SK-N-SH (cell line): ENCODE measurements around the gene ACAP3. TPM values are rescaled to one million over a fixed set of nuclear protein-coding genes. Genes with fewer than 3 reads are reported as not detected.
"Not testable (repeated sequence)": the region's sequence is repeated elsewhere in the genome, so short reads cannot be mapped to it uniquely, and the experiment has no call there.

Source experiments
- CTCF ChIA-PET: fragments of 300-600, 350-600 bp; formaldehyde crosslinking; extraction: SDS; loops from one replicate; lab custom pipeline; 2021; lab: Yijun Ruan, JAX
- POLR2A ChIA-PET: fragments of 350-600 bp; sonication (Branson Sonifier 250); formaldehyde crosslinking; extraction: SDS; loops from one replicate; lab custom pipeline; 2020; ENCODE audit warnings: antibody characterized with exemption, inconsistent platforms; lab: Yijun Ruan, JAX
- DNase-seq: peaks from one replicate; pipeline ENCODE4 v3.0.0; 2012
- H2AFZ ChIP-seq: fragments of 200-600 bp; sonication (generic); 2 replicates; pipeline ENCODE4 v1.8.1; 2016; ENCODE audit warnings: antibody characterized with exemption, mild to moderate bottlenecking, low read depth
- H3F3A ChIP-seq: fragments of 200-600 bp; sonication (generic); replicated peaks from 2 replicates; pipeline ENCODE3; 2016; ENCODE audit warnings: antibody characterized with exemption, mild to moderate bottlenecking; ENCODE audit not compliant: insufficient read depth
- H3K27ac ChIP-seq, 2 experiments: fragments of 200-500 bp in 1 of 2; fragments of 200-600 bp in 1 of 2; sonication (Bioruptor generic) in 1 of 2; sonication (generic), shearing (Covaris generic) in 1 of 2; 2 replicates each; pipeline versions ENCODE4 v1.5.1 to v1.6.1; 2014 to 2016; ENCODE audit warnings: low read depth in 2 of 2, inconsistent platforms in 1 of 2, low read length in 1 of 2, mild to moderate bottlenecking in 1 of 2, mixed read lengths in 1 of 2
- H3K27me3 ChIP-seq: fragments of 200-600 bp; sonication (generic), shearing (Covaris generic); 2 replicates; pipeline ENCODE4 v1.6.1; 2016; ENCODE audit warnings: mixed run types; ENCODE audit not compliant: insufficient read depth
- H3K36me3 ChIP-seq, 2 experiments: fragments of 200-500 bp in 1 of 2; fragments of 200-600 bp in 1 of 2; sonication (Bioruptor generic) in 1 of 2; sonication (generic) in 1 of 2; replicated peaks in 1 of 2; 2 replicates each; pipeline versions ENCODE3 to v1.5.1; 2014 to 2016; ENCODE audit warnings: low read length in 1 of 2, mild to moderate bottlenecking in 1 of 2; ENCODE audit not compliant: insufficient read depth in 2 of 2, control insufficient read depth in 1 of 2
- H3K4me1 ChIP-seq, 2 experiments: fragments of 200-500 bp in 1 of 2; fragments of 200-600 bp in 1 of 2; sonication (Bioruptor generic) in 1 of 2; sonication (generic), shearing (Covaris generic) in 1 of 2; 2 replicates each; pipeline versions ENCODE4 v1.5.1 to v1.6.1; 2014 to 2016; ENCODE audit warnings: low read depth in 1 of 2, low read length in 1 of 2, mixed run types in 1 of 2; ENCODE audit not compliant: insufficient read depth in 2 of 2, control insufficient read depth in 1 of 2
- H3K4me2 ChIP-seq: fragments of 200-600 bp; sonication (generic), shearing (Covaris generic); 2 replicates; pipeline ENCODE4 v1.6.1; 2017; ENCODE audit warnings: mixed run types
- H3K4me3 ChIP-seq, 2 experiments: fragments of 200-500 bp in 1 of 2; fragments of 200-600 bp in 1 of 2; sonication (Bioruptor generic) in 1 of 2; sonication (generic), shearing (Covaris generic) in 1 of 2; 2 replicates each; pipeline versions ENCODE4 v1.5.1 to v1.8.1; 2014 to 2016; ENCODE audit warnings: low read depth in 2 of 2, inconsistent platforms in 1 of 2, low read length in 1 of 2, mild to moderate bottlenecking in 1 of 2, mixed read lengths in 1 of 2, moderate library complexity in 1 of 2
- H3K79me2 ChIP-seq: fragments of 200-600 bp; sonication (generic); 2 replicates; pipeline ENCODE4 v1.8.1; 2017; ENCODE audit warnings: mild to moderate bottlenecking; ENCODE audit not compliant: insufficient read depth
- H3K9ac ChIP-seq: fragments of 200-600 bp; sonication (generic); 2 replicates; pipeline ENCODE4 v1.6.1; 2017; ENCODE audit warnings: mixed run types
- H3K9me2 ChIP-seq: fragments of 200-600 bp; sonication (generic); 2 replicates; pipeline ENCODE4 v1.6.1; 2017; ENCODE audit warnings: mixed run types
- H3K9me3 ChIP-seq: fragments of 200-600 bp; sonication (generic); 2 replicates; pipeline ENCODE4 v1.6.1; 2017; ENCODE audit warnings: mixed run types, mild to moderate bottlenecking, moderate library complexity
- H4K20me1 ChIP-seq: fragments of 200-600 bp; sonication (generic); 2 replicates; pipeline ENCODE4 v1.6.1; 2017; ENCODE audit warnings: mild to moderate bottlenecking, mixed run types; ENCODE audit not compliant: insufficient read depth
- CHD2 ChIP-seq: fragments of 150-350 bp; IDR thresholded peaks from 2 replicates; pipeline ENCODE4 v1.6.1; 2018; ENCODE audit warnings: low read length; ENCODE audit not compliant: partially characterized antibody
- ELF1 ChIP-seq: IDR thresholded peaks from 2 replicates; pipeline ENCODE4 v1.4.0; 2012
- EP300 ChIP-seq, 2 experiments: IDR thresholded peaks; 2 replicates each; pipeline versions ENCODE4 v1.4.0 to v1.6.1; 2012; ENCODE audit warnings: borderline replicate concordance in 1 of 2, low read depth in 1 of 2, low read length in 1 of 2
- EZH2phosphoT487 ChIP-seq: fragments of 200-600 bp; sonication (generic); IDR thresholded peaks from 2 replicates; pipeline ENCODE4 v1.6.1; 2017; ENCODE audit warnings: low read depth, mixed run types, mild to moderate bottlenecking, antibody characterized with exemption, moderate library complexity, borderline replicate concordance
- FOSL2 ChIP-seq: IDR thresholded peaks from 2 replicates; pipeline ENCODE4 v1.4.0; 2012; ENCODE audit warnings: low read depth, mild to moderate bottlenecking, moderate library complexity, borderline replicate concordance
- GABPA ChIP-seq: IDR thresholded peaks from 2 replicates; pipeline ENCODE4 v1.4.0; 2012; ENCODE audit warnings: low read depth, mild to moderate bottlenecking
- MEF2A ChIP-seq: IDR thresholded peaks from 2 replicates; pipeline ENCODE4 v1.4.0; 2012; ENCODE audit warnings: low read depth, borderline replicate concordance
- SIN3A ChIP-seq: IDR thresholded peaks from 2 replicates; pipeline ENCODE4 v1.6.1; 2012; ENCODE audit warnings: low read depth, mild to moderate bottlenecking, low read length, moderate library complexity, borderline replicate concordance
- SMC3 ChIP-seq: IDR thresholded peaks from 2 replicates; pipeline ENCODE4 v1.6.1; 2012; ENCODE audit warnings: low read depth, low read length, improper control_type of control experiment
- TAF1 ChIP-seq: IDR thresholded peaks from 2 replicates; pipeline ENCODE4 v1.6.1; 2012; ENCODE audit warnings: low read depth, mild to moderate bottlenecking, low read length, moderate library complexity, borderline replicate concordance
- YY1 ChIP-seq: IDR thresholded peaks from 2 replicates; pipeline ENCODE4 v1.4.0; 2012; ENCODE audit warnings: low read depth, mild to moderate bottlenecking
- WGBS: methylation state at CpG from one replicate; pipeline ENCODE4 v1.1.6; 2017; ENCODE audit warnings: low lambda C conversion rate; 5-methylcytosine and 5-hydroxymethylcytosine counted together
- polyA plus RNA-seq, 3 experiments: library from polyadenylated mRNA; depleted of rRNA; stranded (reverse); fragments of >200 nt; gene quantifications; 2 replicates each; pipeline ENCODE4 v1.2.3, GENCODE V29; 2012
- TF ChIP-seq, protein P1 (sequence below): IDR thresholded peaks from 2 replicates; pipeline ENCODE4 v1.4.0; 2012; ENCODE audit warnings: low read depth
- TF ChIP-seq, protein P2 (sequence below): IDR thresholded peaks from 2 replicates; pipeline ENCODE4 v1.6.1; 2012; ENCODE audit warnings: mild to moderate bottlenecking, low read depth, low read length, moderate library complexity

The ACAP3 gene
- polyA plus RNA-seq, 1 of the 3 experiments (the other 2 are of a cell fraction) = 51.7 TPM

DNA sequence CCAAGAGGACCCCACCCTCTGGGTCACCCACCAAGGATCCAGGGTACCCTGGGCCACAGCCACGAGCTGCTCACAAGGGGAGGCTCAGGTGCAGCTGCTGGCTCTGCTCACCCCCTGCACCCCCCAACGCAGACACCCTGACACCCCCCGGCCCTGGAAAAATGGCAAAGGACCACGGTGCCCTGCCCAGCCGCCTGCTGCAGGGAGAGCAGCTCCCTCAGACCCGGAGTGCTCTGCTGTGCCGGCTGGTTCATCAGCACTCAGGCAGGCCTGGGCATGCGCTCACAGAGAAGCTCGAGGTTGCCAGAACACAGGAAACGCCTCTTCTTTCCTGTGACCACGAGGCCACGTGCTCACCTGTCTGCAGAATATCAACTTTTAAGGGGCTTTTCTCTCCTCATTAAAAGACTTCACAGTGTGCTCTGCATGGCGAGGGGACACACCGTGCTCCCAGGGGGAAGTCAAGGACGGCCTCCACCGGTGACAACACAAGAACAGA lies 56.9 kb downstream of the ACAP3 start:
- H3K4me2 ChIP-seq = no peak overlapping the region
- no peak overlapping the region for H2AFZ ChIP-seq
- no peaks in the 10 kb centered on the region for H3K9me2 ChIP-seq
- H3K36me3 ChIP-seq = peaks cover 0 to 27% of the 10 kb centered on the region in 2 experiments
- H3K9ac ChIP-seq = no peak overlapping the region
- no peak for DNase-seq
- WGBS = 89% methylated on average over 11 of the region's 16 CpGs
- no peaks in the 10 kb centered on the region for H4K20me1 ChIP-seq
- no peaks in the 10 kb centered on the region for H3K79me2 ChIP-seq
- no peaks in the 10 kb centered on the region for H3F3A ChIP-seq
- ChIA-PET POLR2A (interaction anchor here (0.6 to 1.4 kb wide), 2 partner anchors 12 to 62 kb away, joined by 3 read pairs; no protein-coding TSS in a partner anchor), CTCF (interaction anchor here (0.6 to 3.3 kb wide), 13 partner anchors 10 to 249 kb away, joined by 3 to 61 read pairs (median 4); no protein-coding TSS in a partner anchor)
- peak overlapping the region in 1 of 2 experiments; percentile 6; a peak in 1 of 4 replicates for H3K27ac ChIP-seq
- TF ChIP-seq SIN3A = no peak
- no peak for TF ChIP-seq GABPA
- TF ChIP-seq SMC3 = no peak
- no peak for TF ChIP-seq EZH2phosphoT487
- TF ChIP-seq YY1 = no peak
- TF ChIP-seq, protein P1, sequence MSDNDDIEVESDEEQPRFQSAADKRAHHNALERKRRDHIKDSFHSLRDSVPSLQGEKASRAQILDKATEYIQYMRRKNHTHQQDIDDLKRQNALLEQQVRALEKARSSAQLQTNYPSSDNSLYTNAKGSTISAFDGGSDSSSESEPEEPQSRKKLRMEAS = 0 out of 2 replicates have a peak, but pooled peaks have one; percentile 37
- no peak for TF ChIP-seq MEF2A
- no peak overlapping the region for H3K4me3 ChIP-seq
- H3K9me3 ChIP-seq = no peaks in the 10 kb centered on the region
- no peaks in the 10 kb centered on the region; a peak in 1 of 4 replicates for H3K4me1 ChIP-seq
- no peaks in the 10 kb centered on the region for H3K27me3 ChIP-seq

DNA sequence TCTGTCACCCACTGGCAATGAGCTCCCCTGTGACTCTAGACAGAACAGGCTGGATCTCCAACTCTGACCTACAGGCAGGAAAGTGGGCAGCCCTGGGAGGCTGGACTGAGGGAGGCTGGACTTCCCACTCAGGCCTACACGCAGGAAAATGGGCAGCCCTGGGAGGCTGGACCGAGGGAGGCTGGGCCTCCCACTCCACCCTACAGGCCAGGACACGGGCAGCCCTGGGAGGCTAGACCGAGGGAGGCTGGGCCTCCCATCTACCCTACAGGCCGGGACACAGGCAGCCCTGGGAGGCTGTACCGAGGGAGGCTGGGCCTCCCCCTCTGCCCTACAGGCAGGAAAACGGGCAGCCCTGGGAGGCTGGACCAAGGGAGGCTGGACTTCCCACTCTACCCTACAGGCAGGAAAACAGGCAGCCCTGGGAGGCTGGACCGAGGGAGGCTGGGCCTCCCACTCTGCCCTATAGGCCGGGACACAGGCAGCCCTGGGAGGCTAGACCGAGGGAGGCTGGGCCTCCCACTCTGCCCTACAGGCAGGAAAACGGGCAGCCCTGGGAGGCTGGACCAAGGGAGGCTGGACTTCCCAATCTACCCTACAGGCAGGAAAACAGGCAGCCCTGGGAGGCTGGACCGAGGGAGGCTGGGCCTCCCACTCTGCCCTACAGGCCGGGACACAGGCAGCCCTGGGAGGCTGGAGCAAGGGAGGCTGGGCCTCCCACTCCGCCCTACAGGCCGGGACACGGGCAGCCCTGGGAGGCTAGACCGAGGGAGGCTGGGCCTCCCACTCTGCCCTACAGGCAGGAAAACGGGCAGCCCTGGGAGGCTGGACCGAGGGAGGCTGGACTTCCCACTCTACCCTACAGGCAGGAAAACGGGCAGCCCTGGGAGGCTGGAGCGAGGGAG lies 59.5 kb downstream of the ACAP3 start:
- H3K27ac ChIP-seq, H3K9me2 ChIP-seq, H3K4me2 ChIP-seq, H2AFZ ChIP-seq, DNase-seq, H3K9ac ChIP-seq, H4K20me1 ChIP-seq, H3K79me2 ChIP-seq, H3K9me3 ChIP-seq, H3K4me1 ChIP-seq, H3K27me3 ChIP-seq, H3K4me3 ChIP-seq, H3F3A ChIP-seq, POLR2A ChIA-PET, H3K36me3 ChIP-seq: not testable (repeated sequence)
- CTCF ChIA-PET = interaction anchor here (1.4 to 3.3 kb wide), 2 partner anchors 36 to 126 kb away, joined by 3 to 19 read pairs; no protein-coding TSS in a partner anchor
- 84% methylated on average over 5 of the region's 21 CpGs for WGBS

DNA sequence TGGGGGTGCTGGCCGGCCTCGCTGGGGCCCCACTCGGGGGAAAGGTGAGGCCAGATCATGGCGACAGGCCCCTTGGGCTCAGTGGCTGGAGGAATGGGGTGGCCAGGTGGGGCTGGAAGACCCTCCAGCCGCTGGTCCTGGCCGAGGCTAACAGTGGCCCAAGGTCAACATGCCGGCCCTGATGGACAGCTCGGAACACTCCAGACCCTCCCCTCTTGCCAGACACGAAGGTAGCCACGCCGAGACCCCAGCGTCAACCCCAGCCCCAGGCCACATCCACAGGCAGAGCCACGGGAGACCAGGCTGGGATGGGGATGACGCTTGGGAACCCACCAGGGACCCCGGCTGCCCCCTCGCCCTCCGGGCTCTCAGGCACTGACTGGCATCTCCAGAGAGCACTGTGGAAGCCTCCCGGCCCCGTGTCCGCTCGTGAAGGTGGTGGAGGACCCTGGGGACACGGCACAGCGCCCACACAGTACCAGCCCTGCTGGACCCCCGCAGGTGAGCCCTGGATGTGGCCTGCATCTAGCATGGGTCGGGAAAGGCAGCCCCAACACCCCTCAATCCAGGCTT lies 60.3 kb downstream of the ACAP3 start:
- no peak overlapping the region for H2AFZ ChIP-seq
- CTCF ChIA-PET = interaction anchor here (1.4 to 3.3 kb wide), 2 partner anchors 37 to 125 kb away, joined by 3 to 19 read pairs; no protein-coding TSS in a partner anchor
- no peak overlapping the region for H3K9ac ChIP-seq
- H3K27ac ChIP-seq = no peak overlapping the region
- no peaks in the 10 kb centered on the region for H4K20me1 ChIP-seq
- H3K4me3 ChIP-seq = no peak overlapping the region
- no peak overlapping the region for H3K4me2 ChIP-seq
- no peaks in the 10 kb centered on the region for H3F3A ChIP-seq
- H3K4me1 ChIP-seq = no peaks in the 10 kb centered on the region; a peak in 1 of 4 replicates
- WGBS = no CpG with 5 or more reads among the region's 25 CpGs
- peaks cover 0 to 1% of the 10 kb centered on the region in 2 experiments for H3K36me3 ChIP-seq
- POLR2A ChIA-PET = no interaction called here
- H3K9me2 ChIP-seq = no peaks in the 10 kb centered on the region
- H3K79me2 ChIP-seq = no peaks in the 10 kb centered on the region
- DNase-seq = no peak
- H3K27me3 ChIP-seq = no peaks in the 10 kb centered on the region
- H3K9me3 ChIP-seq = no peaks in the 10 kb centered on the region
- TF ChIP-seq EZH2phosphoT487 (no peak), TAF1 (no peak), ELF1 (no peak), FOSL2 (no peak), YY1 (no peak), EP300 (IDR thresholded peaks at IDR 0.05; ENCODE audit: borderline replicate concordance in 1 of 2, low read depth in 1 of 2, low read length in 1 of 2) (no peak), MEF2A (no peak), SIN3A (no peak), CHD2 (no peak)
- TF ChIP-seq, protein P1 = no peak
- TF ChIP-seq, protein P2, sequence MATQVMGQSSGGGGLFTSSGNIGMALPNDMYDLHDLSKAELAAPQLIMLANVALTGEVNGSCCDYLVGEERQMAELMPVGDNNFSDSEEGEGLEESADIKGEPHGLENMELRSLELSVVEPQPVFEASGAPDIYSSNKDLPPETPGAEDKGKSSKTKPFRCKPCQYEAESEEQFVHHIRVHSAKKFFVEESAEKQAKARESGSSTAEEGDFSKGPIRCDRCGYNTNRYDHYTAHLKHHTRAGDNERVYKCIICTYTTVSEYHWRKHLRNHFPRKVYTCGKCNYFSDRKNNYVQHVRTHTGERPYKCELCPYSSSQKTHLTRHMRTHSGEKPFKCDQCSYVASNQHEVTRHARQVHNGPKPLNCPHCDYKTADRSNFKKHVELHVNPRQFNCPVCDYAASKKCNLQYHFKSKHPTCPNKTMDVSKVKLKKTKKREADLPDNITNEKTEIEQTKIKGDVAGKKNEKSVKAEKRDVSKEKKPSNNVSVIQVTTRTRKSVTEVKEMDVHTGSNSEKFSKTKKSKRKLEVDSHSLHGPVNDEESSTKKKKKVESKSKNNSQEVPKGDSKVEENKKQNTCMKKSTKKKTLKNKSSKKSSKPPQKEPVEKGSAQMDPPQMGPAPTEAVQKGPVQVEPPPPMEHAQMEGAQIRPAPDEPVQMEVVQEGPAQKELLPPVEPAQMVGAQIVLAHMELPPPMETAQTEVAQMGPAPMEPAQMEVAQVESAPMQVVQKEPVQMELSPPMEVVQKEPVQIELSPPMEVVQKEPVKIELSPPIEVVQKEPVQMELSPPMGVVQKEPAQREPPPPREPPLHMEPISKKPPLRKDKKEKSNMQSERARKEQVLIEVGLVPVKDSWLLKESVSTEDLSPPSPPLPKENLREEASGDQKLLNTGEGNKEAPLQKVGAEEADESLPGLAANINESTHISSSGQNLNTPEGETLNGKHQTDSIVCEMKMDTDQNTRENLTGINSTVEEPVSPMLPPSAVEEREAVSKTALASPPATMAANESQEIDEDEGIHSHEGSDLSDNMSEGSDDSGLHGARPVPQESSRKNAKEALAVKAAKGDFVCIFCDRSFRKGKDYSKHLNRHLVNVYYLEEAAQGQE = no peak
